Ascending aorta (tissue), 2 donors: Measurements from ENCODE around the gene ST8SIA5. TPM values are rescaled to one million over a fixed set of nuclear protein-coding genes. Genes with fewer than 3 reads are reported as not detected.

Experiments
- DNase-seq, 2 donors: peaks; one replicate each; pipeline ENCODE4 v3.0.0-alpha.2; 2019; ENCODE audit warnings: low spot score in 2 of 2
- H3K27ac ChIP-seq, 2 donors: fragments of 200-600 bp; sonication (generic); one replicate each; pipeline ENCODE4 v1.5.1; 2016 to 2017; ENCODE audit warnings: mild to moderate bottlenecking in 1 of 2
- H3K27me3 ChIP-seq: fragments of 200-600 bp; sonication (generic); one replicate; pipeline ENCODE4 v1.5.1; 2017
- H3K36me3 ChIP-seq, 2 donors: fragments of 200-600 bp; sonication (generic); one replicate each; pipeline ENCODE4 v1.5.1; 2016
- H3K4me1 ChIP-seq, 2 donors: fragments of 200-600 bp; sonication (generic); one replicate each; pipeline ENCODE4 v1.5.1; 2016 to 2017; ENCODE audit warnings: mild to moderate bottlenecking in 1 of 2
- H3K4me3 ChIP-seq, 2 donors: fragments of 200-600 bp; sonication (generic); one replicate each; pipeline ENCODE4 v1.5.1; 2016 to 2017; ENCODE audit warnings: mild to moderate bottlenecking in 1 of 2
- H3K9me3 ChIP-seq, 2 donors: fragments of 200-600 bp; sonication (generic); one replicate each; pipeline ENCODE4 v1.5.1; 2016
- CTCF ChIP-seq, 3 experiments: fragments of 200-600 bp in 2 of 3; fragments of 450-650 bp in 1 of 3; sonication (generic) in 2 of 3; IDR thresholded peaks; one replicate each; pipeline ENCODE4 v1.5.1; 2016 to 2019; ENCODE audit warnings: antibody characterized with exemption in 3 of 3, mild to moderate bottlenecking in 1 of 3, moderate library complexity in 1 of 3
- intact Hi-C: fragments of 100-400 bp; cut with DNase I; formaldehyde crosslinking; loops from one replicate; pipeline ENCODE4 v1.15.1; 2023
- total RNA-seq: library from RNA; depleted of rRNA; stranded (reverse); fragments of >200 nt; gene quantifications from one replicate; pipeline ENCODE4 v1.1.0, GENCODE V29; 2016

ST8SIA5 gene
- total RNA-seq, 1 donor from 2014 or later = 0.11 TPM

- intact Hi-C loops = no loop called here
- no peaks in the 10 kb centered on the region for H3K36me3 ChIP-seq
- no peak for DNase-seq
These were observed 25.5 kb downstream of the ST8SIA5 start for GRCh38 chr18:46731316-46731715.

GRCh38 chr18:46728219-46728930 lies 28.5 kb downstream of the ST8SIA5 start:
- intact Hi-C loops = no loop called here
- DNase-seq = no peak
- no peaks in the 10 kb centered on the region for H3K36me3 ChIP-seq
- TF ChIP-seq CTCF (IDR thresholded peaks at IDR 0.05) = no peak
- H3K4me3 ChIP-seq = no peak overlapping the region
- H3K9me3 ChIP-seq = peaks cover 7 to 12% of the 10 kb centered on the region in 2 donors
- H3K27ac ChIP-seq = no peak overlapping the region
- H3K4me1 ChIP-seq = no peaks in the 10 kb centered on the region
- no peaks in the 10 kb centered on the region for H3K27me3 ChIP-seq

More at GRCh38 chr18:46731316-46731715, 25.5 kb downstream of the ST8SIA5 start:
- H3K27ac ChIP-seq = no peak overlapping the region
- TF ChIP-seq CTCF (IDR thresholded peaks at IDR 0.05) = no peak
- no peak overlapping the region for H3K4me3 ChIP-seq
- H3K4me1 ChIP-seq = no peaks in the 10 kb centered on the region
- peaks cover 7 to 12% of the 10 kb centered on the region in 2 donors for H3K9me3 ChIP-seq
- no peaks in the 10 kb centered on the region for H3K27me3 ChIP-seq

GRCh38 chr18:46727177-46727576 lies 29.7 kb downstream of the ST8SIA5 start:
- no peaks in the 10 kb centered on the region for H3K27me3 ChIP-seq
- no peak for DNase-seq
- intact Hi-C loops = no loop called here

GRCh38 chr18:46725310-46725709 lies 31.5 kb downstream of the ST8SIA5 start:
- H3K9me3 ChIP-seq = peaks cover 4 to 8% of the 10 kb centered on the region in 2 donors
- no peak overlapping the region for H3K27ac ChIP-seq
- intact Hi-C loops = no loop called here
- no peak for TF ChIP-seq CTCF (IDR thresholded peaks at IDR 0.05)
- H3K4me1 ChIP-seq = no peaks in the 10 kb centered on the region
- DNase-seq = no peak
- H3K27me3 ChIP-seq = no peaks in the 10 kb centered on the region
- no peak overlapping the region for H3K4me3 ChIP-seq
- H3K36me3 ChIP-seq = no peaks in the 10 kb centered on the region

More at GRCh38 chr18:46727177-46727576, 29.7 kb downstream of the ST8SIA5 start:
- Histone ChIP-seq H3K9me3 (peaks cover 7 to 12% of the 10 kb centered on the region in 2 donors), H3K4me1 (no peaks in the 10 kb centered on the region), H3K27ac (no peak overlapping the region), H3K36me3 (no peaks in the 10 kb centered on the region), H3K4me3 (no peak overlapping the region)
- no peak for TF ChIP-seq CTCF (IDR thresholded peaks at IDR 0.05)

GRCh38 chr18:46723856-46724415 lies 32.9 kb downstream of the ST8SIA5 start:
- no peaks in the 10 kb centered on the region for H3K27me3 ChIP-seq
- DNase-seq = no peak
- H3K36me3 ChIP-seq = no peaks in the 10 kb centered on the region
- intact Hi-C loops = no loop called here
- no peaks in the 10 kb centered on the region for H3K9me3 ChIP-seq
- H3K4me1 ChIP-seq = no peaks in the 10 kb centered on the region
- H3K27ac ChIP-seq = no peak overlapping the region
- TF ChIP-seq CTCF (IDR thresholded peaks at IDR 0.05) = no peak
- no peak overlapping the region for H3K4me3 ChIP-seq
